ENCODE measurements around the gene MSH4.
"Not testable (repeated sequence)": the region's sequence is repeated elsewhere in the genome, so short reads cannot be mapped to it uniquely, and the experiment has no call there.

The MSH4 gene

GRCh38 chr1:75797606-75798216, 1.0 kb downstream of the MSH4 start:
- no peak for DNase-seq

DNA sequence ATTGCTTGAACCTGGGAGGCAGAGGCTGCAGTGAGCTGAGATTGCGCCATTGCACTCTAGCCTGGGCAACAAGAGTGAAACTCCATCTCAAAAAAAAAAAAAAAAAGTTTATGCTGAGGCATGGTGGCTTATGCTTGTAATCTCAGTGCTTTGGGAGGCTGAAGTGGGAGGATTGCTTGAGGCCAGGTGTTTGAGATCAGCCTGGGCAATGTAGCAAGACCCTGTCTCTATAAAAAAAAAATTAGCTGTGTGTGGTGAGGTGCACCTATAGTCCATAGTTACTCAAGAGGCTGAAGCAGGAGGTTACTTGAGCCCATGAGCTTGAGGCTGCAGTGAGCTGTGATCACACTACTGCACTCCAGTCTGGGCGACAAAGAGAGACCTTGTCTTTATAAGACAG, 4.8 kb downstream of the MSH4 start:
- DNase-seq: not testable (repeated sequence)

DNA sequence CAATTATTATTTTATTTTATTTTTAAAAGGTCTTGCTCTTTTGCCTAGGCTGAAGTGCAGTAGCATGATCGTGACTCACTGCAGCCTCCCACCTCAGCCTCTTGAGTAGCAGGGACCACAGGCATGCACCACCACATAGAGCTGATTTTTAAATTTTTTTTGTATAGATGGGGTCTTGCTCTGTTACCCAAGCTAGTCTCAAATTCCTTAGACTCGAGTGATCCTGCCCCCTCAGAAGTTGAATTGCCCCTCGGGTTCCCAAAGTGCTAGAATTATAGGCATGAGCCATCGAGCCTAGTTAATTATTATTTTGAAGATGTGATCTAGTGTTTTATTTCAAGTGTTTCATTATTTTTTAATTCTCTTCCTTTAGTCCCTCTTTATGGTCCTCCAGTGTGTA, 12.2 kb downstream of the MSH4 start:
- DNase-seq: no peak

- not testable (repeated sequence) for DNase-seq
These were observed 13.4 kb downstream of the MSH4 start for GRCh38 chr1:75810113-75810512.

DNA sequence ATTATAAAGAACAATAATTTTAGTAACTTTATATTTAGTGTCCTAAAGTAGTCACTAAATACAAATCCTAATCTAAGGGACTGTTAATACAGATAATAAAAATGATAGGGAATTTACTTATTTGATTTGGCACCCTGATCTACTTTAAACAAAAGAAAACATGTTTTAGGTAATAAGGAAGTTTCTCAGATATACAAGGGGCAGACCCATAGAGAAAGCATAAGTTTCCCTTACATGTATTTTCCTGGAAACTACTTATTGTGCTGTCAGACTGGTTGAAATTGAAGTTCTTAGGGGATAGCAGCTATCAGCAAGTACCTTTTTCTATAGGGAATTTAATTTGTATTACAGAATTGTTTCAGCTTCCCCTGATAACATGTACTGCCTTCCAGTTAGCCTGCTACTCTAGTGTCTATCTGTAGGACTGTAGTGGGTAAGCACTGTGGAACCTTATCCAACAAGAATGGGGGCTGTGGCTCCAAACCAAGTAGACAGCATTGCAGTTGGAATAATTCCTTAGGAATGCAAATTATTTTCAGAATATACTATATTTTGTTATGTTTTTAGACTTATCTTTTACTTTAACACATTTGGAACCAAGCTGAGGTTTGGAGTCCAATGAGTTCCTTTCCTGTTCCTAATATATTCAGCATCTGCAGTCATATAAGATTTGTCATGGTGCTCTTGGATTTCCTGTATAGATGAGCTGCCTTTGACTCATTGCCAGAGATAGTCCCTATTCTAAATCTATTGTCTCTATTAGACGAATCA, 14.7 kb downstream of the MSH4 start:
- DNase-seq: no peak

DNA sequence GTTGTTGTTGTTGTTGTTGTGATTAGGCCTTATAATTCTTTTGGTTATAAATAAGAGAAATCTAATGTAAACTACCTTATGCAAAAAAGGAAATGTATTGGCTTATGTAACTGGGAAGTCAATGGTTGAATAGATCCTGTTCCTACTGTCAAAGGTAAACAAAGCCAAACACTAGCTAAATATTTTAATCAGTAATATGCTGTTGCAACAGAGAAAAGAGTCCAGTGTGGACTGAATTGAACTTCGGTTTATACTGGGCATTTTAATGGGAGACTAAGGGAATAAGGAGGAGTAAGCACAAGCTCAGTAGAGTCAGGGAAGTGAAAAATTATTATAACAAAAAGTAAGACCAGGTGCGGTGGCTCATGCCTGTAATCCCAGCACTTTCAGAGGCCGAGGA, 15.4 kb downstream of the MSH4 start:
- no peak for DNase-seq

GRCh38 chr1:75823596-75823995, 26.9 kb downstream of the MSH4 start:
- DNase-seq: not testable (repeated sequence)

DNA sequence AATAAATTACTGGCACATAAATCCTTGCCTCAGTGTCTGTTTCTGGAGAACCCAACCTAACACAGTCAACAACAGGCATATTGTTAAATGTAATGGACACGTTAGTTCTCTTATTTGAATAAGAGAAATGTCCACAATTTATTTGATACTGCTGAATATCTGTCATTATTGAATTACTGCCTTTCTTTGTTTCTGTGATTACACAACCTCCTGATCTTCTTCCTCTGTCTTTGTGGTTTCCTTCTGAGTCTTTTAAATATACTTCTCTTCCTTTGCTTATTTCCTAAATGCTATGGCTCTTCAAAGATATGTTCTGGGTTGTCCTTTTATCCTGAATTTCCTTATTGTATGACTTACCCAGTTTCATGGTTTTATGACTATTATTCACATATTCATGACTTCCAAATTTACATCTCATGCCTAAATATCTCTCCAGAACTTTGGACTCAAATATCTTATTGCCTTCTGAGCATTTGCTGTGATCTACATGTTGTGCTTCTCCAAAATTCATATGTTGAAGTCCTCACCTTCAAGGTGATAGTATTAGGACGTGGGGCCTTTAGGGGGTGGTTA, 39.9 kb downstream of the MSH4 start:
- no peak for DNase-seq

- no peak for DNase-seq
These were observed 41.4 kb downstream of the MSH4 start for GRCh38 chr1:75838079-75838478.

GRCh38 chr1:75841421-75841820, 44.7 kb downstream of the MSH4 start:
- DNase-seq: no peak

DNA sequence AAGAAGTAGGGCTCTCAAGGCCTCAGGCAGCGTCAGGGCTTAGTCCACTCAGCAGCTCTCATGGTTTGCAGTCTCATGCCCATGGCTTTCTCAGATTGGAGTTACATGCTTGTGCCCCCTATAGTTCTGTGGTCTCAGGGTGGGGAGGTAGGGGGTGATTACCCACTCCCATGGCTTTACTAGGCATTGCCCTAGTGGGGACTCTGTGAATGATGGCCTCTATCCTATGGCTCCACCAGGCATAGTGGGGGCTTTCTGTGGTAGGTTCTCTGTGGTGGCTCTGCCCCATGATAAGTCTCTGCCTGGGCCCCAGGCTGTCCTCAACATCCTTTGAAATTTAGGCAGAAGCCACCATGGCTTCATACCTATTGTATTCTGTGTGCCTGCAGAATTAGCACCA, 48.9 kb downstream of the MSH4 start:
- DNase-seq: no peak

- DNase-seq: no peak
These were observed 58.3 kb downstream of the MSH4 start for GRCh38 chr1:75855010-75855409.

GRCh38 chr1:75855734-75856133, 59.1 kb downstream of the MSH4 start:
- DNase-seq: no peak

DNA sequence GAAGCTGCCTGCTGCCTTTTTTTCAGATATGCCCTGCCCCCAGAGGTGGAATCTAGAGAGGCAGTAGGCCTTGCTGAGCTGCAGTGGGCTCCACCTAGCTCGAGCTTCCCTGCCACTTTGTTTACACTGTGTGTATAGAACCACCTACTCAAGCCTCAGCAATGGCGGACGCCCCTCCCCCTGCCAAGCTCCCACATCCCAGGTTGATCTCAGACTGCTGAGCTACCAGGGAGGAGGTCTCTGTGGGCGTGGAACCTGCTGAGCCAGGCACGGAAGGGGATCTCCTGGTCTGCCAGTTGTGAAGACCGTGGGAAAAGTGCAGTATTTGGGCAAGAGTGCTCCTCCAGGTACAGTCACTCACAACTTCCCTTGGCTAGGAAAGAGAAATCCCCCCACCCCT, 65.1 kb downstream of the MSH4 start:
- no peak for DNase-seq

DNA sequence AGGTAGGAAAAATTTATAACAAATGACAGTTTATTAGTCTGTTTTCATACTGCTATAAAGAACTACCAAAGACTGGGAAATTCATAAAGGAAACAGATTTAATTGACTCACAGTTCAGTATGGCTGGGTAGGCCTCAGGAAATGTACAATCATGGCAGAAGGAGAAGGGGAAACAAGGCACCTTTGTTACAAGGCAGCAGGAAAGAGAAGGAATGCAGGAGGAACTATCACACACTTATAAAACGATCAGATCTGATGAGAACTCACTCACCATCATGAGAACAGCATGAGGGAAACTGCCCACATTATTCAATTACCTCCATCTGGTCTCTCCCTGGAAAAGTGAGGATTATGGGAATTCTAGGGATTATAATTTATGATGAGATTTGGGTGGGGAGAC, 74.3 kb downstream of the MSH4 start:
- no peak for DNase-seq

DNA sequence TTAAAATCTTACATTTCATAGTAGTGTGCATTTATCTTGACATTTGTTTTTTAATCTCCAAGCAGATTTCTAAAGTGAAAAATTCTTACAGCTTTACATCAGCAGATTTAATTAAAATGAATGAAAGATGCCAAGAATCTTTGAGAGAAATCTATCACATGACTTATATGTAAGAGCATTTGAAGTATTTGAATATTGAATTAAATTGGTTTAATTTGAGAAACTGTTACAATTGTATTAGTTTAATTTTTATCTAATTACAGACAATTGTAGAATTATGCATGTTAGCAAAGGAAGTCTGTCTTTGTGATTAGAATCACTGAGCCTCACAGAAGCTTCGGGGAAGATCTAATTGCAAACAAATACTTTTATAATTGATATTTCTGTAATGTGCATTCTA, 83.3 kb downstream of the MSH4 start:
- no peak for DNase-seq

GRCh38 chr1:75884437-75884836, 87.8 kb downstream of the MSH4 start:
- DNase-seq: no peak

GRCh38 chr1:75901371-75901770, 104.7 kb downstream of the MSH4 start:
- DNase-seq: no peak

DNA sequence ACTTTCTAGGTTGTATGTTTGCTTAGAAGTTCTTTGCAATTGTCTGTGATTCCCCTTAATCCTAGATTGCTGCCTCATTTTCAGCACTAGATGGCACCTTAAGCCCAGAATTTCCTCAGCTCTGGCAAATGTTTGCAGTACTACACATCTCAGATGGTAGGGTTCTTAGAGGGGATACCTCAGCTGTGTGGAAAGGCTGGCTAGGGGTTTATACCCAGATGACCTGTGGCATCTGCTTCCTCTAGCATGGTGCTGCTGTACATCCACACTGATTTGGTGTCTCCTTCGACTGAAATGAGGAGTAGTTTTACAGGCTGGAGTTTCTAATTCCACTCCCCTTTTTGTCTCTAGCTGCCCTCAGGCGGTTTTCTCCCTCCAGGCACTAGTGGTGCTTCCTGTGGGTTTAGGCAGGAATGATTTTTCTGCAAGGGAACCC, 112.1 kb downstream of the MSH4 start:
- DNase-seq: no peak

- DNase-seq: no peak
These were observed 120.2 kb downstream of the MSH4 start for GRCh38 chr1:75916834-75917233.

DNA sequence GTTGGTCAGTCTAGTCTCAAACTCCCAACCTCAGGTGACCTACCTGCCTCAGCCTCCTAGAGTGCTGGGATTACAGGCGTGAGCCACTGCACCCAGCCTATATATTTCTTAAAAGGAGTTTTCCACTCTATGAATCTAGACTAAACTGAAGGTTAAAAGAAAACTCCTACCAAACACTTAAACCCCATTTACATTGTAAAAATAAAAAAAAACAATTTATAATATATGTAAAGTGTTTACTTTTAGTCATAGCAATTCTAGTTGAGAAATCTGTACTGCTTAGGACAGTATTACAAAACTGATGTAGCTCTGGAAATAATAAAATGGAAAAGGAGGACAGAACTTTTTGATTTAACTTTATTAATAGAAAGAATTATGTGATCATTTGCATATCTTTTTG, 126.0 kb downstream of the MSH4 start:
- DNase-seq: no peak

- DNase-seq: no peak
These were observed 135.6 kb downstream of the MSH4 start, which contains the start of gene ASB17 for GRCh38 chr1:75932304-75932703. TSS of gene ASB17 (minus strand) at chr1:75932404. CDS start at chr1:75932291, 113 bp downstream.

DNA sequence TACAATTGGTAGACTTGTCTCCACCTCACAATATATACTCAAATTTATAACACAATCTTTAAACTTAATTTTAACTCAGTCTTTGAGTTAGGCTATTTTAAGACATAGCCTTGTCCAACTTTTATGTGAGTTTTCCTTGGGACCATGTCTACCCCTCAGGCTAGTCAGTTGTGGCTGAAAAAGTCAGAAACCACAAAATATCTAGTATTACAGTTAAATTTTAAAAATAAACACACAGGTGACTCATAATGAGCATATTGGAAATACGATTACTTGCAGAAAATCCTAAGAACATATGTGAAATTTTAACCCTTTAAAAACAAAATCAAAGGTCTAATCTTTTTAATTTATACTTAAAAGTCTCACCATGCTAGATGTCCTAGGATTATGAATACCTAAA, 140.4 kb downstream of the MSH4 start:
- DNase-seq: no peak

- DNase-seq: not testable (repeated sequence)
These were observed 146.4 kb downstream of the MSH4 start for GRCh38 chr1:75943037-75943436.

All from 8988T (cell line).